ENCODE measurements around the gene PCDHB3.

- TF ChIP-seq POLR2A (IDR thresholded peaks at IDR 0.05), result no peak
- TF ChIP-seq CTCF (IDR thresholded peaks at IDR 0.05), result peak in 1 of 5 experiments; percentile 7
- no peak for TF ChIP-seq EP300 (IDR thresholded peaks at IDR 0.05)
These were observed 49.5 kb downstream of the PCDHB3 start, which contains the start of gene PCDHB6 for GRCh38 chr5:141149812-141150211.

Data from tibial nerve (tissue), 4 donors.